ENCODE data around the gene PRAMEF11.
"Not testable (repeated sequence)": the region's sequence is repeated elsewhere in the genome, so short reads cannot be mapped to it uniquely, and the experiment has no call there.

DNA sequence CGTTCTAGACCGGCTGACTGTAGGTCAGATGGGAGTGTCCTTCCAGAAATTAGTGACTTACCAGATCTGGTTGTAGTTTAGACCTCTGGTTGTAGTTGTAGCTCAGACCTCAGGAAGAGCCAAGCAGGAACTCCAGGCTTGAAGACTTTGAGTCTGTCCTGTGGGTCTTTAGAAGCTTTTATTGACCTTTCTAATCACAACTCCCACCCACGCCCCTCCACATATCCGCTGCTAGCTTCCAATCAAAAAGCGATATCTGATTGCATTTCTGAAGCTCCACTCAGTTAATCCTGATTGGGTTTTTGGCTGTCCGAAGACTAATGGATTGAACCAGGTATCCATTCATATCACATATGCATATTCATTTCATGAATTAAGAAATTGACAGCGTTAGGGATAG, 17.4 kb upstream of the PRAMEF11 start, which contains the start of gene HNRNPCL1:
- TF ChIP-seq GATA3, GATA2 (IDR thresholded peaks at IDR 0.05; ENCODE audit: low read depth, low read length): not testable (repeated sequence)

Measured in SH-SY5Y (cell line).